ENCODE data around the gene PLLP. TPM values are rescaled to one million over a fixed set of nuclear protein-coding genes. Genes with fewer than 3 reads are reported as not detected.

Gene PLLP
- polyA plus RNA-seq, 1 donor from 2014 or later, result not detected

GRCh38 chr16:57251352-57251751 lies 33.1 kb downstream of the PLLP start:
- no peaks in the 10 kb centered on the region for H3K27me3 ChIP-seq (ENCODE audit: insufficient read depth, low read depth, low read length)
- H3F3A ChIP-seq (ENCODE audit: insufficient read depth, low read length, poor library complexity, severe bottlenecking), result no peaks in the 10 kb centered on the region
- no peak overlapping the region for H3K27ac ChIP-seq (ENCODE audit: low read length)
- no peak overlapping the region for H3K4me2 ChIP-seq (ENCODE audit: low read length)
- no peaks in the 10 kb centered on the region for H3K9me3 ChIP-seq (ENCODE audit: low read length)
- no peak overlapping the region for H3K4me3 ChIP-seq (ENCODE audit: low read length)
- no peak for TF ChIP-seq SMC3 (conservative IDR thresholded peaks at IDR 0.05; ENCODE audit: poor library complexity)
- no peak for TF ChIP-seq TAF1 (IDR thresholded peaks at IDR 0.05; ENCODE audit: low read depth)
- no peak for TF ChIP-seq POLR2AphosphoS5 (IDR thresholded peaks at IDR 0.05)
- TF ChIP-seq RAD21 (conservative IDR thresholded peaks at IDR 0.05), result no peak
- TF ChIP-seq EZH2 (IDR thresholded peaks at IDR 0.05; ENCODE audit: borderline replicate concordance, insufficient read depth, low read length, poor library complexity, severe bottlenecking), result no peak
- TF ChIP-seq CTCF (IDR thresholded peaks at IDR 0.05; ENCODE audit: poor library complexity, severe bottlenecking), result no peak
- no peak for TF ChIP-seq REST (IDR thresholded peaks at IDR 0.05; ENCODE audit: borderline replicate concordance)
- TF ChIP-seq EP300 (conservative IDR thresholded peaks at IDR 0.05; ENCODE audit: poor library complexity, severe bottlenecking), result no peak
- no peak for TF ChIP-seq MXI1 (conservative IDR thresholded peaks at IDR 0.05; ENCODE audit: poor library complexity, severe bottlenecking)
- H3K36me3 ChIP-seq (ENCODE audit: insufficient read depth, low read length), result peaks cover 14% of the 10 kb centered on the region
- H4K20me1 ChIP-seq (ENCODE audit: insufficient read depth), result no peaks in the 10 kb centered on the region
- no peaks in the 10 kb centered on the region for H3K9me2 ChIP-seq (ENCODE audit: insufficient read depth, low read length)
- peaks cover 6% of the 10 kb centered on the region for H3K79me2 ChIP-seq (replicated peaks; ENCODE audit: insufficient read depth, low read length)
- no peak overlapping the region for H3K9ac ChIP-seq (ENCODE audit: low read length)
- no peak overlapping the region for H2AFZ ChIP-seq (ENCODE audit: low read depth, low read length)

GRCh38 chr16:57245472-57246113 lies 38.9 kb downstream of the PLLP start:
- TF ChIP-seq EP300 (conservative IDR thresholded peaks at IDR 0.05; ENCODE audit: poor library complexity, severe bottlenecking) (no peak), POLR2AphosphoS5 (IDR thresholded peaks at IDR 0.05) (peak; percentile 37)

More at GRCh38 chr16:57245472-57246113, 38.9 kb downstream of the PLLP start:
- H3K27ac ChIP-seq (ENCODE audit: low read length), result peak overlapping the region; percentile 85
- H3K79me2 ChIP-seq (replicated peaks; ENCODE audit: insufficient read depth, low read length), result peaks cover 15% of the 10 kb centered on the region
- no peaks in the 10 kb centered on the region for H3K9me3 ChIP-seq (ENCODE audit: low read length)
- H3F3A ChIP-seq (ENCODE audit: insufficient read depth, low read length, poor library complexity, severe bottlenecking), result peaks cover 5% of the 10 kb centered on the region
- no peaks in the 10 kb centered on the region for H3K27me3 ChIP-seq (ENCODE audit: insufficient read depth, low read depth, low read length)
- H3K4me3 ChIP-seq (ENCODE audit: low read length), result peak overlapping the region; percentile 87
- H3K9ac ChIP-seq (ENCODE audit: low read length), result peak overlapping the region; percentile 91
- no peaks in the 10 kb centered on the region for H3K9me2 ChIP-seq (ENCODE audit: insufficient read depth, low read length)
- H3K36me3 ChIP-seq (ENCODE audit: insufficient read depth, low read length), result peaks cover 6% of the 10 kb centered on the region
- H4K20me1 ChIP-seq (ENCODE audit: insufficient read depth), result no peaks in the 10 kb centered on the region
- H2AFZ ChIP-seq (ENCODE audit: low read depth, low read length), result peak overlapping the region; percentile 56
- peak overlapping the region; percentile 91 for H3K4me2 ChIP-seq (ENCODE audit: low read length)

Data from neural cell (in vitro differentiated cells).